ACC112 (cell line): ENCODE measurements around the gene BPIFB1.

Experiments
- H2AFZ ChIP-seq: fragments of 200-600 bp; sonication (generic); one replicate; pipeline ENCODE4 v1.6.0; 2017; ENCODE audit warnings: antibody characterized with exemption, low read length; ENCODE audit not compliant: unreplicated experiment
- H3K27ac ChIP-seq: fragments of 200-600 bp; sonication (generic); 2 replicates; pipeline ENCODE4 v1.5.1; 2014; ENCODE audit warnings: low read depth, mild to moderate bottlenecking, antibody characterized with exemption, low read length, moderate library complexity
- H3K27me3 ChIP-seq: fragments of 200-600 bp; sonication (generic); 2 replicates; pipeline ENCODE4 v1.6.1; 2014; ENCODE audit warnings: mild to moderate bottlenecking, antibody characterized with exemption, low read length, moderate library complexity, mixed read lengths; ENCODE audit not compliant: insufficient read depth
- H3K36me3 ChIP-seq: fragments of 200-600 bp; sonication (generic); 2 replicates; pipeline ENCODE4 v1.6.1; 2016; ENCODE audit warnings: mild to moderate bottlenecking, antibody characterized with exemption, low read length, moderate library complexity, mixed read lengths; ENCODE audit not compliant: insufficient read depth
- H3K4me1 ChIP-seq: fragments of 200-600 bp; sonication (generic); one replicate; pipeline ENCODE4 v1.6.1; 2016; ENCODE audit warnings: low read length, mixed read lengths; ENCODE audit not compliant: insufficient read depth, unreplicated experiment, control insufficient read depth
- H3K4me3 ChIP-seq: fragments of 200-600 bp; sonication (generic); 2 replicates; pipeline ENCODE4 v1.5.1; 2014; ENCODE audit warnings: mild to moderate bottlenecking, low read depth, low read length
- H3K79me2 ChIP-seq: fragments of 200-600 bp; sonication (generic); one replicate; pipeline ENCODE4 v1.6.0; 2016; ENCODE audit warnings: low read length; ENCODE audit not compliant: control insufficient read depth, unreplicated experiment, insufficient read depth

BPIFB1 gene

DNA sequence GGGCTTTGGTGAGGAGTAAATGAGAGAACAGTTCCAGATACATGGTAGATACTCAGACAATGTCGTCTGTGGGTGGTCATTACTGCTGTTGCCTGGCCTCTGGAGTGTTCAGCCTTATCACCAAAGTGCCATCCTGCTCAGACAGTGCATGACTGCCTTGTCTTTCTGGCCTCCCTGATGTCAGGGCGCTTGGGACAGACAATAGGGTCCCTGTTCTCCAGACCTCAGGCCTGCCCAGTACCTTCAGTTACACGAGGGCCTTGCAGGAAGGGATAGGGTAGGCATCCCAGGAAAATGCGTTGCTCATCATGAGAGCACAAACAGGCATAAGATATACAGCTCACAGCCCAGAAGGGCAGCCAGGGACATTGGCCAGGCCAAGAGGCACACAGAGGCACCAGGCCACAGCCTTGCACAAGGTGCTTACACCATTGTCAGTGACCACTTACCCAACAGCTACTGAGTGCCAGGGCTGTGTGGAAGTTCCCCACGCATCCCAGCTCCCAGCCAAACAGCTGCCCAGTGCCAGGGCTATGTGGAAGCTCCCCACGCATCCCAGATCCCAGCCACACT, 27.4 kb downstream of the BPIFB1 start:
- no peak overlapping the region for H2AFZ ChIP-seq
- H3K4me3 ChIP-seq = no peak overlapping the region
- no peaks in the 10 kb centered on the region for H3K79me2 ChIP-seq
- H3K4me1 ChIP-seq = peaks cover 7% of the 10 kb centered on the region
- no peak overlapping the region for H3K27ac ChIP-seq
- no peaks in the 10 kb centered on the region for H3K36me3 ChIP-seq
- H3K27me3 ChIP-seq = no peaks in the 10 kb centered on the region

DNA sequence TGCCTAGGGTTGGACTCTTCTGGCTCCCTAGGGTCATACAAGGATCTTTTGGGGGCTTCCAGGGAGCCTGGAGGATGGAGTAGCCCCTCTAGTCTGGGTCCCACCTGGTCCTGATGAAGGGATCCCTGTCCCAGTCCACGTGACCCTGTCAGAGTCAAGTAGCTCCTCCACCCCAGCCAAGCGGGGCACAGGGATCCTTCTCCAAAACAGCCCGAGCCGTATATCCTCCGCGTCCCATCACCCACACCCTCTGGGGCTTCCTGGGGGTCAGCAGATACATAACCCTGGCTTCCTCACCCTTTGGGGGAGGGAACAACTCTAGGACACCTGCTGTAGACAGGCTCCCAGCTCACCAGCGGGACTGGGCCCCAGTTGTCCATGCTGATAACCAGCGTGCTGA, 28.0 kb downstream of the BPIFB1 start:
- Histone ChIP-seq H3K36me3 (no peaks in the 10 kb centered on the region), H3K79me2 (no peaks in the 10 kb centered on the region), H3K27ac (no peak overlapping the region)

DNA sequence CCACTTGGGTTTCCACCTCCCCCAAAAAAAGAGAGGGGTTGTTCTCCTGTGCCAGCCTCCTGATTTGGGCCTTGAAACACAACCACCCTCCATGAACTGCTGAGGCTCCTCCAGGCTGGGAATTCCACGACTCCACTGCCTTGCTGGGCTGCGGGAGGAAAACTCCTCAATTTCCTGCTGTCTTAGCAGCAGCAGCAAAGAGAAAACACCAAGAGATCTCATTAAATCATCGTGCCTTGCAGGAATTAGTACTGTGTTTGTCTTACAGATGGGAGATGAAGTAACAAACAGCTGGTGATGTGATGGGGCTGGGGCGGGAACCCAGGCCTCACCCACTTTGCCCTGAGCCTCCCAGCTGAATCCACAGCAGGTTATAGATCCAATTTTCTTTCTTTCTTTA, 29.0 kb downstream of the BPIFB1 start:
- H3K27me3 ChIP-seq = no peaks in the 10 kb centered on the region
- no peaks in the 10 kb centered on the region for H3K36me3 ChIP-seq
- H3K4me1 ChIP-seq = no peaks in the 10 kb centered on the region
- no peak overlapping the region for H3K27ac ChIP-seq
- H2AFZ ChIP-seq = no peak overlapping the region
- H3K4me3 ChIP-seq = no peak overlapping the region
- H3K79me2 ChIP-seq = no peaks in the 10 kb centered on the region

More for the DNA sequence above, 28.0 kb downstream of the BPIFB1 start:
- Histone ChIP-seq H2AFZ (no peak overlapping the region), H3K4me1 (peaks cover 1% of the 10 kb centered on the region), H3K27me3 (no peaks in the 10 kb centered on the region), H3K4me3 (no peak overlapping the region)

DNA sequence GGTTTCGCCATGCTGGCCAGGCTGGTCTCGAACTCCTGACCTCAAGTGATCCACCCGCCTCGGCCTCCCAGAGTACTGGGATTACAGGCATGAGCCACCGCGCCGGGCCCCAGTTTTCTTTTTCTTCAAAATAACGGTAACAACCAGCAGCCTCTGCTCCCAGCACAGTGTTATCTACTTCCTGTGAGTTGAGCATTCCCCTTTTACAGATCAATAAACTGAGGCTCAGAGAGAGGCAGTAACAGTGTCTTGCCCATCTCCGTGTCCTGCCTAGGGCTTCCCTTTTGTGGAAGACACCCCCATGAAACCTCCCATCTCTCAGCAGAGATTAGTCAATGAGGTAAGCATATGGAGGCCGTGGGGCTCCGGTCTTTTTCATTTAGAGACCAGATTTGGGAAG, 29.6 kb downstream of the BPIFB1 start:
- Histone ChIP-seq H3K4me3 (no peak overlapping the region), H3K79me2 (no peaks in the 10 kb centered on the region), H3K4me1 (no peaks in the 10 kb centered on the region), H3K27me3 (peaks cover 1% of the 10 kb centered on the region; the same call in 1 of the 2 replicates), H2AFZ (no peak overlapping the region), H3K36me3 (no peaks in the 10 kb centered on the region), H3K27ac (no peak overlapping the region)

DNA sequence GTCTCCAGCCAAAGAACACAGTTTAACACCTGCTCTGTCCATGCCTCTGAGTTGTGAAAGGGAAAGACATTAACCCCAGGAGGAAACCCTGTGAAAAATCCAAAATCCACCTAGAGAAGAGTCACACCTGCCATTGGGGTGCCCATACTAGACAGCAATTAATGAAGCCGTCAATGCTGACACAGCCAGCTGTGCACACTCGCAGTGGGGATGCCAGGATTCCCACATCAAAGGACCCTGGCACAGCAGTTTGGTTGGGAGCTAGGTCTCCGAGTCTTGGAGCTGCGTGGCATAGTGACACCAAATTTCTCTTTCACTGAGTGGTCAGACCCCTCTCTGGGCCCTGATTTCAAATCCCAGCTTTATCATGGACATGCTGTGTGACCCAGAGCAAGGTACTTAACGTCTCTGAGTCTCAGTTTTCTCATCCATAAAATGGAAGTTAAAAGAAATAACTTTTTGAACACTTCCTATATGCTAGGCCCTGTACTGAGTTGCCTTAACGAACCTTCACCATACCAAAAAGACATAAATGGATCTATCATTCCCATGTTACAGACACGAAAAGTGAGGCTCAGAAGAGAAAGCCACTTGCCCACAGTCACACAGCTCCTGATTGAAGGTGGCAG, 30.8 kb downstream of the BPIFB1 start:
- Histone ChIP-seq H3K27me3 (peaks cover 14% of the 10 kb centered on the region), H3K4me1 (no peaks in the 10 kb centered on the region), H3K36me3 (no peaks in the 10 kb centered on the region), H3K4me3 (no peak overlapping the region), H3K79me2 (no peaks in the 10 kb centered on the region), H2AFZ (no peak overlapping the region), H3K27ac (no peak overlapping the region)

DNA sequence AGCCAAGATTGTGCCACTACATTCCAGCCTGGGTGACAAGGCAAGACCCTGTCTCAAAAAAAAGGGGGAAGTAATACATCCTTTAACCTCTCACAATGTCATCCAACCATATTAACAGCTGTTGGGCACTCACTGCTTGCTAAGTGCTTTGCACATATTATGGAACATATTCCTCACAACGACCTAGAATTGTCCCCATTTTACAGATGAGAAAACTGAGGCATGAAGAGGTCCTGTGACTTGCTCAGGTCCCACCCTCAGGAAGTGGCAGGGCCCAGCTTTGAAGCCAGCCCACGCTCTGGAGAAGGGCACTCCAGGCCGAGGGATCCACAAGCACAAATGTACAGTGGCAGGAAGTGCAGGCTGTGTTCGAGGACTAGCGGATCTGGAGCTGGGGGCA, 33.3 kb downstream of the BPIFB1 start:
- H3K79me2 ChIP-seq = no peaks in the 10 kb centered on the region
- H3K27ac ChIP-seq = no peak overlapping the region
- H3K4me1 ChIP-seq = no peaks in the 10 kb centered on the region
- peaks cover 22% of the 10 kb centered on the region for H3K27me3 ChIP-seq
- H3K36me3 ChIP-seq = no peaks in the 10 kb centered on the region
- H2AFZ ChIP-seq = no peak overlapping the region
- H3K4me3 ChIP-seq = no peak overlapping the region

DNA sequence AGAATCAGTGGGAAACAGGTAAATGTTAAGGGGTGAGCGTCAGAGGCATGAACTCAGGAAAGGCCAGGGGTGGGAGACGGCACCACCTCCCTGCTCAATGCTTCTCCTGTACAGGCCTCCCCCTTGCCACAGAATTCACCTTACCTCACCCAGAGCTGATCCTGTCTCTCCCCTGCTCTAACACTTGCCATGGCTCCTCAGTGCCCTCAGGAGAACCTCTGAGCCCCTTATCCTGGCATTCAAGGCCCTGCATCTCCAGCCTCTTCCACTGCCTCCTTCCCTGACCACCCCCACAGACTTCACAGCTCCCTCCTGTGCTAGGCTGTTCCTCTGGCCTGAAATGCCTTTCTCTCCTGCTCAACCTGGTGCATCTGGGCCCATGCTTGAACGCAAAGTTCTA, 33.9 kb downstream of the BPIFB1 start:
- Histone ChIP-seq H3K36me3 (no peaks in the 10 kb centered on the region), H2AFZ (no peak overlapping the region), H3K79me2 (no peaks in the 10 kb centered on the region), H3K27ac (no peak overlapping the region), H3K27me3 (peaks cover 22% of the 10 kb centered on the region), H3K4me1 (no peaks in the 10 kb centered on the region), H3K4me3 (no peak overlapping the region)

DNA sequence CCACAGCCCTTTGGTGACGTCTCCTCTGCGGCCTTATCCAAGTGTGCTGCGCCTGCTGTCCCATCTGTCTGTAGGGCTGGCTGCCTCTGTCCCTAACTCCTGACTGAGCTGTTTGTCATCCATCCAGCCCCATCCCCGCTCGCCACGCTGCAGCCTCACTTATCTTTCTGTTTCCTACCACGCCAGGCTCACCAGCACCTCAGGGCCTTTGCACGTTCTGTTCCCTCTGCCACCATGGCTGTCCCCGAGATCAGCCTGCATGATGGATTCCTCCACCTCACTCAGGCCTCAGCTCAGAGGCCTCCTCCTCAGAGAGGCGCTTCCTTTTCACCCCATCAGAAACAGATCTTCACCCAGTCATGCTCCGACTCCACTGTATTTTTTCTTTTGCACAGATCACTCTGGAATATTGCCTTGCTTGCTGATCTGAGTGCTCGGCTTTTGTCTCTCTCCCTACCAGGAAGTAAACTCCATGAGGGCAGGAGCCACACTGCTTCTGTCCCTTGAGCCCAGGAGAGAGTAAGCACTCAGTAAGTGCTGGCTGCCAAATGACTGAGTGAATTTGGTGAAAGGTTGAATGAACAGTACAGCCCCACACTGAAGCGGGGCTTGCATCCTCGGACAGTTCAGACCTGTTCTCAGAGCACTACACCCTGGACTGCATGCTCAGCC, 34.5 kb downstream of the BPIFB1 start:
- no peaks in the 10 kb centered on the region for H3K36me3 ChIP-seq
- no peak overlapping the region for H3K27ac ChIP-seq
- no peak overlapping the region for H3K4me3 ChIP-seq
- H3K79me2 ChIP-seq = no peaks in the 10 kb centered on the region
- no peak overlapping the region for H2AFZ ChIP-seq
- peaks cover 22% of the 10 kb centered on the region for H3K27me3 ChIP-seq
- no peaks in the 10 kb centered on the region for H3K4me1 ChIP-seq

DNA sequence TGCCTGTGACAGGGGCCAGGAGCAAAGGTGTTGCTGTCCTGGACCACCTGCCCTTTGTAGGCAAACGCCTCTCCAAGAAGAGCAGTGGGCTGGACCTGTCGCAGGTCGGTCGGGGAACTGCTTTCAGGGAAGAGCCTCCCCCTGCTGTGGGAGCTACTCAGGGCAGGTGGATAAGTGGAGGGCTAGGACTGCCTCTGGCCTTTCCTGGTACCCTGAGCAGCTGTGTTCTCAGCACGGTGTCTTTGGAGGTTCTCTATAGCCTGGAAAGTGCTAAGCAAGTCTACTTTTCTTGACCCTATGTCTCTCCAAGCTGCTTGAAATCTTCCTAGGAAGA, 35.0 kb downstream of the BPIFB1 start:
- Histone ChIP-seq H3K36me3 (no peaks in the 10 kb centered on the region), H3K4me3 (no peak overlapping the region), H3K4me1 (no peaks in the 10 kb centered on the region), H2AFZ (no peak overlapping the region), H3K79me2 (no peaks in the 10 kb centered on the region), H3K27me3 (peaks cover 22% of the 10 kb centered on the region), H3K27ac (no peak overlapping the region)

DNA sequence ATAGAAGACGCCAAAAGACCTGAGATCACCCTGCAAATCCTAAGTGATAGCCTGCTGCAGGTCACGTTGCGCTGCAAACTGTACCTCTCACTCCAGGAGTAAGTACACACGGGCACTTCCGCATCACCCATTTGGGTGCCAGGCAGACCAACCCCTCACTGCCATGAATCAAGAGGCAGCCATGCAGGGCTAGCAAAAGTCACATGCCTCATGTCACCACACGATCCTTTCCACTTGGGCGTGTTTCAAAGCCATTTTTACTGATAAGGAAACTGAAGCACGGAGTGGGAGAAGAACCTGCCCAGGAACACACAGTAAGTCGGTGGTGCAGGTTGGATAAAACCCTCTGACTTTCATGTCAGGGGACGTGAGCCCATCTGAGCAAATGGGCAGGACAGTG, 37.0 kb downstream of the BPIFB1 start:
- peaks cover 36% of the 10 kb centered on the region for H3K27me3 ChIP-seq
- no peaks in the 10 kb centered on the region for H3K79me2 ChIP-seq
- no peak overlapping the region for H3K27ac ChIP-seq
- no peak overlapping the region for H2AFZ ChIP-seq
- H3K4me3 ChIP-seq = no peak overlapping the region
- H3K4me1 ChIP-seq = no peaks in the 10 kb centered on the region
- no peaks in the 10 kb centered on the region for H3K36me3 ChIP-seq

DNA sequence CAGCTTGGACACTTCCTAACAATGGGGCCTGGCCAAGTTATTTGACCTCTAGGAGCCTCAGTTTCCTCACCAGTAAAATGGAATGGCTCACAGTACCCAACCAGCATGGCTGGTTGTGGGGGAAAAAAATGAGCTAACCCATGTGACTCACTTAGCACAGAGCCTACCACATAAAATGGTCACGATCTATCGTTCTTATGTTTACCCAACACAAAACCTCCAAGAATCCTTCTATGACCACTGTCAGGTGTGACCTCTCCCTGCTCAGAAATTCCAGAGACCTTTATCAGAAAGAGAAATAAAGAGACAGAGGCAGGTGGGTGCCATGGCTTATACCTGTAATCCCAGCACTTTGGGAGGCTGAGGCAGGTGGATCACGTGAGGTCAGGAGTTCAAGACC, 39.4 kb downstream of the BPIFB1 start:
- no peak overlapping the region for H3K4me3 ChIP-seq
- no peaks in the 10 kb centered on the region for H3K36me3 ChIP-seq
- no peaks in the 10 kb centered on the region for H3K4me1 ChIP-seq
- no peak overlapping the region for H3K27ac ChIP-seq
- H3K79me2 ChIP-seq = no peaks in the 10 kb centered on the region
- peaks cover 44% of the 10 kb centered on the region for H3K27me3 ChIP-seq
- H2AFZ ChIP-seq = no peak overlapping the region
